ENCODE data around the gene ALMS1.
"Not testable (repeated sequence)": the region's sequence is repeated elsewhere in the genome, so short reads cannot be mapped to it uniquely, and the experiment has no call there.

The ALMS1 gene

DNA sequence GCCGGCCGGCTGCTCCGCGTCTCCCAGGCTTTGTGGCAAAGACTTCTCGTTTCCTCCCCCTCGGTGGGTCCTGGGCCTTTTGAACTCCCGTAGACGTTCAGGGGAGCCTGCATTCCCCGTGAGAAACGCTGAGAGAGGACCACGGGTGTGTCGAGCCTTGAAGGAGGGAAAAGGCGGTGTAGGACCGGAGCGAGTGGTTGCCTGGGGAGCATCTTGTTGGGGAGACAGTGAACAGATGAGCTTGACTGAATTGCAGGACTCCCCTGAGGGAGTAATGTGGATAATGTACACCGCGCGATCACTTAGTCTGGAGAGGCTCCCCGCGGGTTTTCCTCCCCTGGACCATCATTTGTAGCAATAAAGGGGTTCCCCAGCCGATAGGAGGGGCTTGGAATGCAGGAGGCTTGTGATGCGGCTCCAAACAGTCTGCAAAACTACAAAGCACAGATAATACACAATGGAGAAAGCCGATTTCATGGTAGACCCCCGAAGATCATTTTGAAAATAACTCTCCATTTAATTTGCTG is 769 bp downstream of the ALMS1 start:
- in situ Hi-C loops (cut with HindIII; ENCODE audit: low pct_ligation_motif_present, low pct_unique_long_range_greater_than_20kb, low sequenced_read_pairs): no loop called here
- no peak for DNase-seq

DNA sequence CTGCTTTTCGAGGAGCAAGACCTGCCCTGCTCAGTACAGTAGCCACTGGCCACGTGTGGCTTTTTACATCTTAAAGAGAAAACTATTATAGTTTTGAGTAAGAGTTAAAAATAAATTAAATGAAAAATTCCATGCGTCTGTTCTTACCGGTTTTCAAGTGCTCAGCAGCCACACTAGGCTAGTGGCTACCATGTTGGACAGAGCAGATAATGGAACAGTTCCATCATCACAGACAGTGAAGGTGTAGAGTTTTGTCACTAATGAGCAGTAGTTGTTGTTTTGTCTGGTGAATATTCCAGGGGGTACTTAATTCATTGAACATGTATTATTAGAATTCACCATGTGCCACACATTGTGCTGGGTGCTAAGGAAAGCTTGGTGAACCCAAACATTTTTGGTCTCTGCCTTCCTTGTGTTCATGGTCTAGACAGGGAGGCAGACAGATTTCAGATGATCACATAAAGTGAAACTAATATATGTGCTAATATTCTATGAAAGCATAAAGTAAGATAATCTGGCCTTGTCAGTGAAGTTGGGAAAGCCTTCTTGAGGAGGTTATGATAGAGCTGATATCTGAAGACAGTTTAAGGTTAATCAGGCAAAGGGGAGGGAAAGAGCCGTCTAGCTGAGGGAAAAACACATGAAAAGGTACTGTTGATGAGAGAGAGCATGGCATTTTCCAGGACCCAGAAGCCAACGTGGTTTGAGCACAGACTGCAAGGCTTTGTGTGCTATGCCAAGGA is 1.4 kb downstream of the ALMS1 start:
- in situ Hi-C loops (cut with HindIII; ENCODE audit: low pct_ligation_motif_present, low pct_unique_long_range_greater_than_20kb, low sequenced_read_pairs): no loop called here
- DNase-seq: no peak

DNA sequence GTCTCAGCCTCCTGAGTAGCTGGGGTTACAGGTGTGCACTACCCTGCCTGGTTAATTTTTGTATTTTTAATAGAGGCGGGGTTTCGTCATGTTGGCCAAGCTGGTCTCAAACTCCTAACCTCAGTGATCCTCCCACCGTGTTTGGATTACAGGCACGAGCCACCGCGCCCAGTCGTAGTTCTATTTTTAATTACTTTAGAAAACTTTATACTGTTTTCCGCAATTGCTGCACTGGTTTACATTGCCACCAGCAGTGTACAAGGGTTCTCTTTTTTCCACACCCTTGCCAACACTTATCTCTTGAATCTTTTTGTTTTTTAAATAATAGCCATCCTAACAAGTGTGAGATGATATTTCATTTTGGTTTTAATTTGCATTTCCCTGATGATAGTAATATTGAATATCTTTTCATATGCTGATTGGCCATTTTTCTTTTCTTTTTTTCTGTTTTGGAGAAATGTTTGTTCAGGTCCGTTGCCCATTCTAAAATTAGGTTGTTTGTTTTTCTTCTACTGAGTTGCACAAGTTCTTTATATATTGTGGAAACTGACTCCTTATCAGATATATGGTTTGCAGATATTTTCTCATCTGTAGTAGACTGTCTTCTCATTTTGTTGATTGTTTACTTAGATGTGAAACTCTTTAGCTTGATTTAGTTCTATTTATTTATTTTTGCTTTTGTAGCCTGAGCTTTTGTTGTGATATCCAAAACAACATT is 16.9 kb downstream of the ALMS1 start:
- in situ Hi-C loops (cut with HindIII; ENCODE audit: low pct_ligation_motif_present, low pct_unique_long_range_greater_than_20kb, low sequenced_read_pairs): no loop called here

DNA sequence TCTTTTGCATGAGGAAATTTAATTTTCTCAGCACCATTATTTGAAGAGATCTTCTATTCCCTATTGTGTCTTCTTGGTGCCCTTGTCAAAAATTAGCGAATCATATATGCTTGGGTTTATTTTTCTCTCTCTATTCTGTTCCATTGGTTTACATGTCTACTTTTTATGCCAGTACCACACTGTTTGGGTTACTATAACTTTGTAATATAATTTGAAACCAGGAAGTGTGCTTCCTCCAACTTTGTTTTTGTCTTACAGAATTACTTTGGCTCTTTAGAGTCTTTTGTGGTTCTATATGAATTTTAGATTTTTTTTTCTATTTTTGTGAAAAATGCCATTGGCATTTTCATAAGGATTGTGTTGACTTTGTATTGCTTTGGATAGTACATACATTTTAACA is 17.6 kb downstream of the ALMS1 start:
- in situ Hi-C loops (cut with HindIII; ENCODE audit: low pct_ligation_motif_present, low pct_unique_long_range_greater_than_20kb, low sequenced_read_pairs): no loop called here
- no peak for DNase-seq

More for the DNA sequence above, 16.9 kb downstream of the ALMS1 start:
- no peak for DNase-seq

DNA sequence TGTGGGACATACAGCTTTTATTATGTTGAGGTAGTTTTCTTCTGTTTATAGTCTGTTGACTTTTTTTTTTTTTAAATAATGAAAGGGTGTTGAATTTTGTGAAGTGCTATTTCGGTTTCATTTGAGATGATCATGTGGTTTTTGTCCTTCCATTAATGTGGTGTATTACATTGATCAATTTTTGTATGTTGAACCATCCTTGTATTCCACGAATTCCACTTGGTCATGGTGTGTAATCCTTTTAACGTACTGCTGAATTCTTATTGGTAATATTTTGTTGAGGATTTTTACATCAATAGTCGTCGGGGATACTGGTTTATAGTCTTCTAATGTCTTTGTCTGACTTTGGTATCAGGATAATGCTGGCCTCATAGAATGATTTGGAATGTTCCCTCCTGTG is 18.8 kb downstream of the ALMS1 start:
- in situ Hi-C loops (cut with HindIII; ENCODE audit: low pct_ligation_motif_present, low pct_unique_long_range_greater_than_20kb, low sequenced_read_pairs): no loop called here
- no peak for DNase-seq

DNA sequence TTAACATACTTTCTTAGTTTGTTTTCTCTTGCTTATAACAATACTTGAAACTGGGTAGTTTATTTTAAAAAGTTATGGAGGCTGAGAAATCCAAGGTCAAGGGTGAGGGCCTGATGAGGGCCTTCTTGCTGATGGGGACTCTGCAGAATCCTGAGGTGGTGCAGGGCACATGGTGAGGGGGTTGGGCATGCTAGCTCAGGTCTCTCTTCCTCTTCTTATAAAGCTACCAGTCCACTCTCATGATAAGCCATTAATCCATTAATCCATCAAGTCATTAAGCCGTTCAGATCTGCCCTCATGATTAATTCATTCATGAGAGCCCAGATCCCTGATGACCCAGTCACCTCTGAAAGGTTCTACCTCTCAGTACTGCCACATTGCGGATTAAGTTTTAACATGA is 21.4 kb downstream of the ALMS1 start:
- DNase-seq: no peak
- in situ Hi-C loops (cut with HindIII; ENCODE audit: low pct_ligation_motif_present, low pct_unique_long_range_greater_than_20kb, low sequenced_read_pairs): no loop called here

DNA sequence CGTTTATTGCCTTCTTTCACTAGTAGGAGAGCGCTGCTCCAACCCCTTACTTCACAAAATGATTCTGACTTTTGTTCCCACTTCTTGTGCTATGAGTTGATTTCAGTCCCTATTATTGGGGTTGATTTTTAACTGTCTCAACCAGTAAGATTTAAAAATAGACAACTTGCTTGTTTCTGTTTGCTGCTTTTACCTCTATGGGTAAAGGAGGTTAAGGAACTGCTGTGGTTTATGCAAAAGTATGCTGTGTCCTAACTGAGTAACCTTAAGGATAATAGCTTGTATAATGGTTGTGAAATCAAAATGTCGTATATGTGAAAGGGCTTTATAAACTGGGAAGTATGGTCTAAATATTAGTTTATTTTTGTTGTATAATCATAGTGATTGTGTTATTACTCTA is 22.6 kb downstream of the ALMS1 start:
- DNase-seq: no peak
- in situ Hi-C loops (cut with HindIII; ENCODE audit: low pct_ligation_motif_present, low pct_unique_long_range_greater_than_20kb, low sequenced_read_pairs): no loop called here

DNA sequence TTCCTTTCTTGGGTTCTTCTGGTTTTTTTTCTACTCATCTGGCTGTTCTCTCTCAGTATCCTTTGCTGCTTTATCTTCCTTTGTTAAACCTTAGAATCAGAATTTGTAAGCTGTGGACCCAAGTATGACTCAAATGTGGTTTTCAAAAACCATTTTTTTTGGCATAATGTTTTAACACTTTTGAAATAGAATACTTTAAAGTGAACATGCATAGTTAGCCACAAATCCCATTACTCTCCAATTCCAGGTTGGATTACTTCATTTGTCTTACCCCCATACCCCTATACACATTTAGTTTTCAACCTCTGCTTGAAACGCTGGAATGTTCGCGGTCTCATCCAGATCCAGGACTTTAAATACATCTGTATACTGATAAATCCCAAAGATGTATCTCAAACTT is 29.1 kb downstream of the ALMS1 start:
- in situ Hi-C loops (cut with HindIII; ENCODE audit: low pct_ligation_motif_present, low pct_unique_long_range_greater_than_20kb, low sequenced_read_pairs): no loop called here
- no peak for DNase-seq

DNA sequence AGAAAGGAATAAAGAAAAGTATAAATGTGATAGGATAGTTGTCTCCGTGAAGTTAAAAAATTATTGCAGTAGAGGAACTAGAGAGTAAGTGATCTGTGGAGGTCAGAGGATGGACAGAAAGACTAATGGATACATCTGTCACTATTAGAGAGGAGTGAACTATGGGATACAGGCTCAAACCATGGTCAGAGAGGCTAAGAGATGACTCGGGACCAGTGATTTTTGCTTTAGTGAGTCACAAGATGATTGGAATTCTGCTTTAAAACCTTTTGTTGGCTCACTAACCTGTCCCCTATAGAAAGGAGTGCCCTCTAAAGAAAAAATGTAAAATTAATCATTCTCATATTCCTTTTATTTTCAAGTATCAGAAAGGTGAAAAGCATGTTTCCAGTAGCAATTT is 30.3 kb downstream of the ALMS1 start:
- in situ Hi-C loops (cut with HindIII; ENCODE audit: low pct_ligation_motif_present, low pct_unique_long_range_greater_than_20kb, low sequenced_read_pairs): no loop called here
- DNase-seq: peak; percentile 6

DNA sequence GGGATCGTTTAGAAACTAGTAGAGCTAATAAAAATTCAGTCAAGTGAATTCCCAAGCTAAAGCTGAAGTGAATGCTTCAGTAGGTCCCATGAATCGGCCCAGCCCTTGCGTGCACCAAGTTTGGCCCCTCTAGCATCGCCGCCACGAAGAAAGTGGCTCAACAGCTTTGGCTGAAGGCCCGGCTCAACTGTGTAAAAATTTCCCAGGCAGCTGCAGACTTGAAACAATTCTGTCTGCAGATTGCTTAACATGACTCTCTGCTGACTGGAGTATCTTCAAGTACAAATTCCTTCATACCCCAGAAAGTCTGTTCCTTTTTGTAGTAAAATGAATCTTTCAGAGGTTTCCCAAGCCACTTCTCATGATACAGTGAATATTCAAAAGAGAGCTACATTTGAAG is 32.7 kb downstream of the ALMS1 start:
- in situ Hi-C loops (cut with HindIII; ENCODE audit: low pct_ligation_motif_present, low pct_unique_long_range_greater_than_20kb, low sequenced_read_pairs): no loop called here
- no peak for DNase-seq

DNA sequence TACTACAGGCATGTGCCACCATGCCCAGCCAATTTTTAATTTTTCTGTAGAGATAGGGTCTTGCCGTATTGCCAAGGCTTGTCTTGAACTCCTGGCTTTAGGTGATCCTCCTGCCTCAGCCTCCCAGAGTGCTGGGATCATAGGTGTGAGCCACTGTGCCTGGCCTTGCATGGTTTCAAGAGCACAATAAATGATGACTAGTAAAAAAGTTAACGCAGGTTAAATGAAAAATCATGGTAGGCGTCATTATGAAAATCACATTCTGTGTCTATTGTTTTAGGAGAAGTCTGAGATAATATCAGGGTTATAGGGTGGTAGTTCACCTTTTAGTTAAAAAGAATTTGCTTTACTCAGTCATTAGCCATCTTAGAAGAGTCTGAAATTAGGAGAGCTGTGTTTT is 38.3 kb downstream of the ALMS1 start:
- in situ Hi-C loops (cut with HindIII; ENCODE audit: low pct_ligation_motif_present, low pct_unique_long_range_greater_than_20kb, low sequenced_read_pairs): no loop called here

DNA sequence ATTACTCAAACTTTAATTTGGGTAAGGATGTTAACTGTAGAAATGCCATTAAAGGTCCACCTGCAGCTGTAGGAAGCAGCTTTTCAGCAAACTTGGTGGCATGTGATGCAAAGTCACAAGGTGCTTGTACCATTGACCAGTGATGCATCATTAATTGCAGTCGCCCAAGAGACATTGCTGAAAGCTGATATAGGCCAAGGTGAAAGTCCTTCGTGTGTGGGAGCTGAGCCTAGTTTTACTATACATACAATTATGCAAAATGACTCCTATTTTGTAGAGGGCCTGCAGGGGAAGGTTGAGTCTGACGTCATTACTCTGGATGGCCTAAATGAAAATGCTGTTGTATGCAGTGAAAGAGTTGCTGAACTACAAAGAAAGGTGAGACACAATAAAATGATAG is 40.5 kb downstream of the ALMS1 start:
- no peak for DNase-seq

More for the DNA sequence above, 38.3 kb downstream of the ALMS1 start:
- DNase-seq: no peak

DNA sequence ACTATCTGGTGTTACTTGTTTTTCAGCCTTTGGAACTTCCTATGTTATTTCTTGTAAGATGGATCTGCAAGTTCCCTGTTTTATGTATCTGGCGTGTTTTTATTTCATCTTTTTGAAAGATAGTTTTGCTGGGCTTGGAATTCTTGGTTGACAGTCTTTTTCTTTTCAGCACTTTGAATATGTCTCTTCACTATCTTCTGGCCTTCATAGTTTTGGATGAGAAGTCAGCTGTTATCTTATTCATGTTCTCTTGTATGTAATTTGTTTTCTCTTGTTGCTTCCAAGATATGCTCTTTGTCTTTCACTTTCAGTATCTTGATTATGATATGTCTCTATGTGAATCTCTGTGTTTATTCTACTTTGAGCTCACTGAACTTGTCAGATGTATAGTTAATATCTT is 50.4 kb downstream of the ALMS1 start:
- in situ Hi-C loops (cut with HindIII; ENCODE audit: low pct_ligation_motif_present, low pct_unique_long_range_greater_than_20kb, low sequenced_read_pairs): no loop called here
- no peak for DNase-seq

More for the DNA sequence above, 40.5 kb downstream of the ALMS1 start:
- in situ Hi-C loops (cut with HindIII; ENCODE audit: low pct_ligation_motif_present, low pct_unique_long_range_greater_than_20kb, low sequenced_read_pairs): no loop called here

DNA sequence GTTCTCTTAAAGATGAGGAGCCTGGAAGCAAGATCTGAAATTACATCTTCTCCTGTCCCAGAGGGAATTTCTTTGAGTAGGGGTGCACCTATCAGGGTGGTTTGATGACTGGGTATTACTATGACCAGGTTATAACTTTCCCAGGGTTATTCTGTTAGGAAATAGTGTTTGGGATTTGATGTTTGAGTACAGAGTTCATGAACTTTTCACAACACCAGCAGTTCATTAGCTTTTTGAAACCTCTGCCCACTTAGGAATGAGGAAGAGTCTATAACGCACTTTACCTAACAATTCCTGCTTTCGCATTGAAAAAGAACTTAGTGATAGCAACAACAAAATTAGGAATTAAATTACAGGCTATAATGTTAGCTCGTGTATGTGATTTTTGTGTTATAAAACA is 58.6 kb downstream of the ALMS1 start:
- DNase-seq: no peak
- in situ Hi-C loops (cut with HindIII; ENCODE audit: low pct_ligation_motif_present, low pct_unique_long_range_greater_than_20kb, low sequenced_read_pairs): no loop called here

DNA sequence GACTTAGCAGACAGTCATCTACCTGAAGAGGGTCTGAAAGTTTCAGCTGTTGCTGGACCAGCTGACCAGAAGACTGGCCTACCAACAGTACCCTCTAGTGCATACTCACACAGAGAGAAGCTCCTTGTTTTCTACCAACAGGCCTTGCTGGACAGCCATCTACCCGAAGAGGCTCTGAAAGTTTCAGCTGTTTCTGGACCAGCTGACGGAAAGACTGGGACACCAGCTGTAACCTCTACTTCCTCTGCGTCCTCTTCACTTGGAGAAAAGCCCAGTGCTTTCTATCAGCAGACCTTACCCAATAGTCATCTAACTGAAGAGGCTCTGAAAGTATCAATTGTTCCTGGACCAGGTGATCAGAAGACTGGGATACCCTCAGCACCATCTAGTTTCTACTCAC is 63.2 kb downstream of the ALMS1 start:
- in situ Hi-C loops (cut with HindIII; ENCODE audit: low pct_ligation_motif_present, low pct_unique_long_range_greater_than_20kb, low sequenced_read_pairs): no loop called here
- no peak for DNase-seq

DNA sequence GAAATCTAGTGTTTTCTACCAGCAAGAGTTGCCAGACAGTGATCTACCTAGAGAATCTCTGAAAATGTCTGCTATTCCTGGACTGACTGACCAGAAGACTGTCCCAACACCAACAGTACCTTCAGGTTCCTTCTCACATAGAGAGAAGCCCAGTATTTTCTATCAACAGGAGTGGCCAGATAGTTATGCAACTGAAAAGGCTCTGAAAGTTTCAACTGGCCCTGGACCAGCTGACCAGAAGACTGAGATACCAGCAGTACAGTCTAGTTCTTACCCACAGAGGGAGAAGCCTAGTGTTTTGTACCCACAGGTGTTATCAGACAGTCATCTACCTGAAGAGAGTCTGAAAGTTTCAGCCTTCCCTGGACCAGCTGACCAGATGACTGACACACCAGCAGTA is 63.8 kb downstream of the ALMS1 start:
- in situ Hi-C loops (cut with HindIII; ENCODE audit: low pct_ligation_motif_present, low pct_unique_long_range_greater_than_20kb, low sequenced_read_pairs): no loop called here
- DNase-seq: no peak

DNA sequence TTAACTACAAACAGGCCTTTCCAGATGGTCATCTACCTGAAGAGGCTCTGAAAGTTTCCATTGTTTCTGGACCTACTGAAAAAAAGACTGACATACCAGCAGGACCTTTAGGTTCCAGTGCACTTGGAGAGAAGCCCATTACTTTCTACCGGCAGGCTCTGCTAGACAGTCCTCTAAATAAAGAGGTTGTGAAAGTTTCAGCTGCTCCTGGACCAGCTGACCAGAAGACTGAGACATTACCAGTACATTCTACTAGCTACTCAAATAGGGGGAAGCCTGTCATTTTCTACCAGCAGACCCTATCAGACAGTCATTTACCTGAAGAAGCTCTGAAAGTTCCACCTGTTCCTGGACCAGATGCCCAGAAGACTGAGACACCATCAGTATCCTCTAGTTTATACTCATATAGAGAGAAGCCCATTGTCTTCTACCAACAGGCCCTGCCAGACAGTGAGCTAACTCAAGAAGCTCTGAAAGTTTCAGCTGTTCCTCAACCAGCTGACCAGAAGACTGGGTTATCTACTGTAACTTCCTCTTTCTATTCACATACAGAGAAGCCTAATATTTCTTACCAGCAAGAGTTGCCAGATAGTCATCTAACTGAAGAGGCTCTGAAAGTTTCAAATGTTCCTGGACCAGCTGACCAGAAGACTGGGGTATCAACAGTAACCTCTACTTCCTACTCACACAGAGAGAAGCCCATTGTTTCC is 65.8 kb downstream of the ALMS1 start:
- DNase-seq: no peak
- in situ Hi-C loops (cut with HindIII; ENCODE audit: low pct_ligation_motif_present, low pct_unique_long_range_greater_than_20kb, low sequenced_read_pairs): no loop called here

DNA sequence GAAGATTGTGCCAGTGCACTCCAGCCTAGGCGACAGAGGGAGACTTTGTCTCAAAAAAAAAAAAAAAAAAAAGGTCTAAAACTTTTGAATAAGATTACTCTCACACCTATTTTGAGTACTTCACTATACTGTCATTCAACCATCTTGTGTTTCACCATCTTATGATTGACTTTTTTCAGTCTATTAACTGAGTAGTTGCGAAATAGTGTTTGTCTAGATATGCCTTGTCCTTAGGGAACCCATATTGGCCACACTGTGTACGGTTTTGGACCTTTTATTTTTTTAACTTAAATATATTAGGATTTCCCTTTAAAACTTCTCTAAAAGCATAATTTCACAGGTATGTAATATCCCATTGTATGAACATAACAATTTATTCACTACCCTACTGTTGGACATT is 72.3 kb downstream of the ALMS1 start:
- no peak for DNase-seq
- in situ Hi-C loops (cut with HindIII; ENCODE audit: low pct_ligation_motif_present, low pct_unique_long_range_greater_than_20kb, low sequenced_read_pairs): no loop called here

DNA sequence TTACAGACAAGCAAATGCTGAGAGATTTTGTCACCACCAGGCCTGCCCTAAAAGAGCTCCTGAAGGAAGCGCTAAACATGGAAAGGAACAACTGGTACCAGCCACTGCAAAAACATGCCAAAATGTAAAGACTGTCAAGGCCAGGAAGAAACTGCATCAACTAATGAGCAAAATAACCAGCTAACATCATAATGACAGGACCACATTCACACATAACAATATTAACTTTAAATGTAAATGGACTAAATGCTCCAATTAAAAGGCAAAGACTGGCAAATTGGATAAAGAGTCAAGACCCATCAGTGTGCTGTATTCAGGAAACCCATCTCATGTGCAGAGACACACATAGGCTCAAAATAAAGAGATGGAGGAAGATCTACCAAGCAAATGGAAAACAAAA is 76.8 kb downstream of the ALMS1 start:
- DNase-seq; in situ Hi-C loops (cut with HindIII; ENCODE audit: low pct_ligation_motif_present, low pct_unique_long_range_greater_than_20kb, low sequenced_read_pairs): not testable (repeated sequence)

Data from ACHN (cell line).